PFSK-1 (cell line): Measurements from ENCODE around the gene TNS1.

Experiments
- FOXP2 ChIP-seq: optimal IDR thresholded peaks from 2 replicates; pipeline ENCODE3; 2011; ENCODE audit warnings: borderline replicate concordance, control low read depth, inconsistent platforms; ENCODE audit not compliant: insufficient read depth; ENCODE audit errors: extremely low read length, extremely low read depth
- POLR2AphosphoS5 ChIP-seq: IDR thresholded peaks from 2 replicates; pipeline ENCODE4 v1.6.1; 2012; ENCODE audit warnings: low read depth, mild to moderate bottlenecking, control low read depth, low read length, moderate library complexity
- SIN3A ChIP-seq: IDR thresholded peaks from 2 replicates; pipeline ENCODE4 v1.6.1; 2012; ENCODE audit warnings: mild to moderate bottlenecking, low read length, moderate library complexity, borderline replicate concordance; ENCODE audit not compliant: insufficient read depth
- TAF1 ChIP-seq: IDR thresholded peaks from 2 replicates; pipeline ENCODE4 v1.6.1; 2012; ENCODE audit warnings: low read length, control low read depth, borderline replicate concordance; ENCODE audit not compliant: insufficient read depth
- TF ChIP-seq, protein P1 (sequence below), 2 experiments: IDR thresholded peaks; 2 replicates each; pipeline versions ENCODE4 v1.6.1 to v1.8.0; 2011 to 2012; ENCODE audit warnings: low read depth in 2 of 2, low read length in 2 of 2, control low read depth in 1 of 2, inconsistent platforms in 1 of 2, mild to moderate bottlenecking in 1 of 2, moderate library complexity in 1 of 2; ENCODE audit not compliant: insufficient read depth in 1 of 2

Gene TNS1

DNA sequence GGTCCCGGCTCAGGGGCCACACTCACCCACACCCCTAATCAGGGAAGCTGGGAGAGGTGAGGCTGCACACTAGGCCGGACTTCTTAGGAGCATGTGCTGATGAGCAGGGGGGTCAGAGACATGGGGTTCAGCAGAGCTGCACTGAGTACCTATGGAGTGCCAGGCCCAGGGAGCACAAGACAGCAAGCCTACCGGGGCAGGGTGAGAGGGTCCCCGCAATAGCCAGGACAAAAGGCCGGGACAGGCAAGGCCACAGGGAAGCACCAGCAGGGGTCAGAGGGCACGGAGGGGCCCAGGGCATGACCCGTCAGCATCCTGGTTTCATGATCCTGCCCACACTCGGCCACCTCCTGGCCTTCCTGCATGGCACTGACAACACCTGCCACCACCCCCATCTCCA is 73.5 kb downstream of the TNS1 start:
- no peak for TF ChIP-seq FOXP2
- TF ChIP-seq TAF1 = no peak
- TF ChIP-seq POLR2AphosphoS5 = no peak
- no peak for TF ChIP-seq SIN3A
- TF ChIP-seq, protein P1, sequence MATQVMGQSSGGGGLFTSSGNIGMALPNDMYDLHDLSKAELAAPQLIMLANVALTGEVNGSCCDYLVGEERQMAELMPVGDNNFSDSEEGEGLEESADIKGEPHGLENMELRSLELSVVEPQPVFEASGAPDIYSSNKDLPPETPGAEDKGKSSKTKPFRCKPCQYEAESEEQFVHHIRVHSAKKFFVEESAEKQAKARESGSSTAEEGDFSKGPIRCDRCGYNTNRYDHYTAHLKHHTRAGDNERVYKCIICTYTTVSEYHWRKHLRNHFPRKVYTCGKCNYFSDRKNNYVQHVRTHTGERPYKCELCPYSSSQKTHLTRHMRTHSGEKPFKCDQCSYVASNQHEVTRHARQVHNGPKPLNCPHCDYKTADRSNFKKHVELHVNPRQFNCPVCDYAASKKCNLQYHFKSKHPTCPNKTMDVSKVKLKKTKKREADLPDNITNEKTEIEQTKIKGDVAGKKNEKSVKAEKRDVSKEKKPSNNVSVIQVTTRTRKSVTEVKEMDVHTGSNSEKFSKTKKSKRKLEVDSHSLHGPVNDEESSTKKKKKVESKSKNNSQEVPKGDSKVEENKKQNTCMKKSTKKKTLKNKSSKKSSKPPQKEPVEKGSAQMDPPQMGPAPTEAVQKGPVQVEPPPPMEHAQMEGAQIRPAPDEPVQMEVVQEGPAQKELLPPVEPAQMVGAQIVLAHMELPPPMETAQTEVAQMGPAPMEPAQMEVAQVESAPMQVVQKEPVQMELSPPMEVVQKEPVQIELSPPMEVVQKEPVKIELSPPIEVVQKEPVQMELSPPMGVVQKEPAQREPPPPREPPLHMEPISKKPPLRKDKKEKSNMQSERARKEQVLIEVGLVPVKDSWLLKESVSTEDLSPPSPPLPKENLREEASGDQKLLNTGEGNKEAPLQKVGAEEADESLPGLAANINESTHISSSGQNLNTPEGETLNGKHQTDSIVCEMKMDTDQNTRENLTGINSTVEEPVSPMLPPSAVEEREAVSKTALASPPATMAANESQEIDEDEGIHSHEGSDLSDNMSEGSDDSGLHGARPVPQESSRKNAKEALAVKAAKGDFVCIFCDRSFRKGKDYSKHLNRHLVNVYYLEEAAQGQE (IDR thresholded peaks at IDR 0.05; ENCODE audit: insufficient read depth in 1 of 2, low read depth in 2 of 2, low read length in 2 of 2) = no peak

DNA sequence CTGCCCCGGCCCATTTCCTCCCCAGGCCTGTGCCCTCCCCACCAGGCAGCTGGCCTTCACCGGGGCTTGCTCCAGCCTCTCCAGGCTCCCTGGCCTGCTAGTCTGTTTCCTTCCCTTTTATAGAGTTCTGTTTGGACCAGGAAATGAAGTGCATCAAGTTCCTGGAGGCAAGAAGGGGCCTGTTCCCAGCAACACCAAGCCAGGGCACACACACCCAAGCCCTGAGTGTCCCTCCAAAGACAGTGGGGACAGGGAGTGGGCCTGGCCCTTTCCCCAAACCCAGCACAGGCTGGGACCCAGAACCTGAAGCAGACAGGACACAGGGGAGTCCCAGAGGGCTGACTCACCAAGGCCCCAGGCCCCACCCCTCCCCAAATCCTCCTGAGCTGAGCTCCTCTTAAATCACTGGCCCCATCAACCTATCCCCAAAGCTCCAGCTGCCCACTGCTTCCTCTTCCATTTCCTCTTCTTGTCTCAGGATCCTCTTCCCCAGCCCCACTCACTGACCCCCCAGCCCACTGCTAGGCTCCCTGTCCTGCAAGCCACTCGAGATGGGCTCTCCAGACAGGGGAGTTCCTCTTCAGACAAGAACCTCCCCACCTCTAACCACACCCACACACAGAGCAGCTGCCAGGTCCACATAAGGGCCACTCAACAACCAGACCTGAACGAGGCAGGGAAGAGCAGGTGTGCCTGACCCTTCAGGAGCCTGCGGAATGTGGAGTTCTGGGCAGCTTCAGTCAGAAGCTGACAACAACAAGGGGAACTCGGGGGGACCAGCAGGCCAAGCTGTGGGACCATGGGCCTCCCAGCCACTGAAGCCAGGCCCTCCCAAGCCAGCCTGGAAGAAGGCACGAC is 74.2 kb downstream of the TNS1 start:
- TF ChIP-seq SIN3A (no peak), POLR2AphosphoS5 (no peak), TAF1 (no peak), FOXP2 (no peak)
- TF ChIP-seq, protein P1 (IDR thresholded peaks at IDR 0.05; ENCODE audit: insufficient read depth in 1 of 2, low read depth in 2 of 2, low read length in 2 of 2) = no peak

DNA sequence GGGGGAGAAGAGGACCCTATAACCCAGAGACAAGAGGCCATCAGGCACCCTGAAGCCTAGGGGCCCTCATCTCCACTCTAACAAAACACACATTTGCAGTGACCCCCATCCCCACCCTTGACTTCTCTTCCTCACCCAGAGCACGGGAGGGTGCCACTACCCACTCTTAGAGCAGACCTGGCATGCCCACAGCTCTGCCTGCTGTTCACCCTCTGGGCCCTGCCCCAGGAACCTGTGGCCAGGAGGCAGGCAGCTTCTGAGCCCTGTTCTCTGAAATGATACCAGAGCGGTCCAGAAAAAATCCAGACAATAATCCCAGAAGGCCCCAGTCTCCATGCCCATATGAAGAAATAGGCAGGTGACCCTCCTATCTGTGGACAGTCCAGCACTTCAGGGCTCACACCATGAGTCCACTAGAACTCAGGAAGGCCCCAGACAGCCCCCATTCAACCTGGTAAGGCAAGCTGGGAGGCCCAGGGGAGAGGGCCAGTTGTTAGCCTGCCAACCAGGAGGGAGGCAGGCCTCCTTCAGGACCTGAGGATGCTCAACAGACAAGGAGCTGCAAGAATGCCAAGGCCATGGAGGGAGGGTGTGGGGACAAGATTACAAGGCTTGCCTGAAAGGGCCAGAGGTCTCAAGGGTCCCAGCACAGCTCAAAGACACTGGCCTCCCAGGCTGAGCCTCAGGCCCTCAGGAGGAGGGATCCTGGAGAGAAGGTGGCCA is 75.0 kb downstream of the TNS1 start:
- TF ChIP-seq, protein P1 (IDR thresholded peaks at IDR 0.05; ENCODE audit: insufficient read depth in 1 of 2, low read depth in 2 of 2, low read length in 2 of 2) = no peak
- TF ChIP-seq SIN3A (no peak), POLR2AphosphoS5 (no peak), TAF1 (no peak), FOXP2 (no peak)

DNA sequence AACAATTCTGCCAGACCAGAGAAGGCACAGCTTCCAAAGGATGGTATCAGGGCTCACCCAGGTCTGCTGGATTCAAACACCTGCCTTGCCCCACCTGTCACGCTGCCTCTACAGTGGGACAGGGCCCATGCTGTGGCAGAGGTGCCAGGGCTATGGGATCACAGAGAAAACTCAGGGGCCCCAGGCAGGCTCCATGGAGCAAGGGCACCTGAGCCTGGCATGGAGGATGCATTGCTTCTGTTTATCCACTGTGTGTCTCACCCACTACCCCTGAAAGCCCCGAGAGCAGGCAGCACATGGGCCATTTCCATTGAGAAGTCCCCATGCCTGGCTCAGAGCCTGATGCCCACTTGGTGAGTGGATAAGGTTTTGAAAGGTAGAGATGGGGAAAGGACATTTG is 76.0 kb downstream of the TNS1 start:
- no peak for TF ChIP-seq TAF1
- no peak for TF ChIP-seq SIN3A
- TF ChIP-seq, protein P1 (IDR thresholded peaks at IDR 0.05; ENCODE audit: insufficient read depth in 1 of 2, low read depth in 2 of 2, low read length in 2 of 2) = no peak
- TF ChIP-seq FOXP2 = no peak
- no peak for TF ChIP-seq POLR2AphosphoS5
